Panc1 (cell line): ENCODE data around the gene TLCD2. TPM values are rescaled to one million over a fixed set of nuclear protein-coding genes. Genes with fewer than 3 reads are reported as not detected.

Experiments used
- ATAC-seq: fragments of 200-7000 bp; cut with Tn5 transposase; 2 replicates; pipeline ENCODE4 v1.9.1; 2020; ENCODE audit warnings: mild to moderate bottlenecking, moderate library complexity
- BruUV-seq: library from RNA; stranded (reverse); fragments of 400-500 nt; replicated peaks from 2 replicates; lab custom pipeline; 2021; lab: Mats Ljungman, UMichigan
- CTCF ChIA-PET: fragments of 300-600 bp; sonication (Branson Sonifier 250); formaldehyde crosslinking; loops from one replicate; lab custom pipeline; 2022; ENCODE audit warnings: antibody characterized with exemption; lab: Charles Lee
- POLR2A ChIA-PET: fragments of 300-600 bp; sonication (Branson Sonifier 250); formaldehyde crosslinking; loops from one replicate; lab custom pipeline; 2022; ENCODE audit warnings: antibody characterized with exemption; lab: Charles Lee
- DNase-seq: peaks from one replicate; pipeline ENCODE4 v3.0.0-alpha.2; 2010; ENCODE audit warnings: low read depth, low spot score
- H3K27ac ChIP-seq: 2 replicates; pipeline ENCODE4 v1.5.1; 2011; ENCODE audit warnings: mild to moderate bottlenecking, low read length, inconsistent platforms
- H3K27me3 ChIP-seq: fragments of 200-500 bp; sonication (Bioruptor generic); 2 replicates; pipeline ENCODE4 v1.6.0; 2014; ENCODE audit warnings: low read length, inconsistent platforms; ENCODE audit not compliant: control insufficient read depth, insufficient read depth
- H3K36me3 ChIP-seq: fragments of 200-500 bp; sonication (Bioruptor generic); 2 replicates; pipeline ENCODE4 v1.5.1; 2014; ENCODE audit warnings: inconsistent platforms, mild to moderate bottlenecking, low read length, moderate library complexity; ENCODE audit not compliant: control insufficient read depth, insufficient read depth
- H3K4me1 ChIP-seq: 2 replicates; pipeline ENCODE4 v1.5.1; 2011; ENCODE audit warnings: inconsistent platforms, mild to moderate bottlenecking, low read length, moderate library complexity; ENCODE audit not compliant: control insufficient read depth, insufficient read depth
- H3K4me3 ChIP-seq, 2 experiments: 2 replicates each; pipeline ENCODE4 v1.5.1; 2011 to 2012; ENCODE audit warnings: low read depth in 2 of 2, low read length in 2 of 2, mild to moderate bottlenecking in 2 of 2, inconsistent platforms in 1 of 2, moderate library complexity in 1 of 2
- H3K9me3 ChIP-seq: fragments of 200-500 bp; sonication (Bioruptor generic); 2 replicates; pipeline ENCODE4 v1.5.1; 2014; ENCODE audit warnings: low read depth, mild to moderate bottlenecking, inconsistent platforms, low read length, moderate library complexity; ENCODE audit not compliant: control insufficient read depth, insufficient read depth
- POLR2AphosphoS5 ChIP-seq: IDR thresholded peaks from 2 replicates; pipeline ENCODE4 v1.6.1; 2012; ENCODE audit warnings: mild to moderate bottlenecking, low read depth, low read length, moderate library complexity
- SIN3A ChIP-seq: IDR thresholded peaks from 2 replicates; pipeline ENCODE4 v1.6.1; 2012; ENCODE audit warnings: low read depth, mild to moderate bottlenecking, low read length, moderate library complexity, borderline replicate concordance; ENCODE audit not compliant: insufficient read depth
- TCF7L2 ChIP-seq: IDR thresholded peaks from 2 replicates; pipeline ENCODE4 v1.6.1; 2011; ENCODE audit warnings: mild to moderate bottlenecking, low read depth, low read length, inconsistent platforms
- in situ Hi-C: cut with HindIII; loops from 2 replicates; pipeline ENCODE4 v1.10.0; 2016; ENCODE audit warnings: low sequenced_read_pairs, low pct_unique_long_range_greater_than_20kb
- intact Hi-C: fragments of 100-400 bp; cut with micrococcal nuclease; formaldehyde crosslinking; loops from one replicate; pipeline ENCODE4 v1.10.0; 2022; ENCODE audit not compliant: unreplicated experiment
- total RNA-seq: library from RNA; stranded (reverse); gene quantifications from one replicate; pipeline ENCODE4 v1.2.1, GENCODE V29; 2021; ENCODE audit not compliant: unreplicated experiment
- TF ChIP-seq, protein P1 (sequence below), 2 experiments: IDR thresholded peaks; 2 replicates each; pipeline ENCODE4 v1.6.1; 2011 to 2012; ENCODE audit warnings: low read depth in 2 of 2, control low read depth in 1 of 2, low read length in 1 of 2, mild to moderate bottlenecking in 1 of 2, moderate library complexity in 1 of 2; ENCODE audit not compliant: insufficient read depth in 1 of 2
- TF ChIP-seq, protein P2 (sequence below): fragments of 450-650 bp; IDR thresholded peaks from 2 replicates; pipeline ENCODE4 v1.5.1; 2017; ENCODE audit warnings: mild to moderate bottlenecking

Gene TLCD2
- total RNA-seq, 1 experiment from 2014 or later, result 7.0 TPM

DNA sequence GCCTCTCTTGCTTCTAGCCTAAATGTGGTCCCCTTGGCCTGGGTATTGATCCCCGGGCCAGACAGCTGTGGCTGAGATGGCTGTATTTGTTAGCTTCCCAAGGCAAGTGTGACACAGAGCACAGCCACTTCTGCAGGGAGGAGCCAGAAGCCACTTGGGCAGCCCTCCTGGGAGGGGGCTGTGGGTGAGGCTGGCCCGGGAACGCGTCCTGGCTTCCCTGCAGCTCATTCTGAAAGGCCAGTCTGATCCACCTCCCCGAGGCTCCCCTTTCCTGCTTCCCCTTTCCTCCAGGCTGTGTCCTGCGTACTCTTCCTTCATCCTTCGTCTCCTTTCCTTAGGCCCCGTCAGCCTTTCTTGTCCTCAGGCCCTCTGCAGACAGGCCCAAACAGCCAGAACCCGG, 40.5 kb upstream of the TLCD2 start:
- POLR2A ChIA-PET, result interaction anchor here (0.6 kb wide), 1 partner anchor 19 kb away, joined by 3 read pairs; no protein-coding TSS in a partner anchor
- intact Hi-C loops, result no loop called here
- TF ChIP-seq TCF7L2 (no peak), SIN3A (no peak), POLR2AphosphoS5 (no peak)
- TF ChIP-seq, protein P1, sequence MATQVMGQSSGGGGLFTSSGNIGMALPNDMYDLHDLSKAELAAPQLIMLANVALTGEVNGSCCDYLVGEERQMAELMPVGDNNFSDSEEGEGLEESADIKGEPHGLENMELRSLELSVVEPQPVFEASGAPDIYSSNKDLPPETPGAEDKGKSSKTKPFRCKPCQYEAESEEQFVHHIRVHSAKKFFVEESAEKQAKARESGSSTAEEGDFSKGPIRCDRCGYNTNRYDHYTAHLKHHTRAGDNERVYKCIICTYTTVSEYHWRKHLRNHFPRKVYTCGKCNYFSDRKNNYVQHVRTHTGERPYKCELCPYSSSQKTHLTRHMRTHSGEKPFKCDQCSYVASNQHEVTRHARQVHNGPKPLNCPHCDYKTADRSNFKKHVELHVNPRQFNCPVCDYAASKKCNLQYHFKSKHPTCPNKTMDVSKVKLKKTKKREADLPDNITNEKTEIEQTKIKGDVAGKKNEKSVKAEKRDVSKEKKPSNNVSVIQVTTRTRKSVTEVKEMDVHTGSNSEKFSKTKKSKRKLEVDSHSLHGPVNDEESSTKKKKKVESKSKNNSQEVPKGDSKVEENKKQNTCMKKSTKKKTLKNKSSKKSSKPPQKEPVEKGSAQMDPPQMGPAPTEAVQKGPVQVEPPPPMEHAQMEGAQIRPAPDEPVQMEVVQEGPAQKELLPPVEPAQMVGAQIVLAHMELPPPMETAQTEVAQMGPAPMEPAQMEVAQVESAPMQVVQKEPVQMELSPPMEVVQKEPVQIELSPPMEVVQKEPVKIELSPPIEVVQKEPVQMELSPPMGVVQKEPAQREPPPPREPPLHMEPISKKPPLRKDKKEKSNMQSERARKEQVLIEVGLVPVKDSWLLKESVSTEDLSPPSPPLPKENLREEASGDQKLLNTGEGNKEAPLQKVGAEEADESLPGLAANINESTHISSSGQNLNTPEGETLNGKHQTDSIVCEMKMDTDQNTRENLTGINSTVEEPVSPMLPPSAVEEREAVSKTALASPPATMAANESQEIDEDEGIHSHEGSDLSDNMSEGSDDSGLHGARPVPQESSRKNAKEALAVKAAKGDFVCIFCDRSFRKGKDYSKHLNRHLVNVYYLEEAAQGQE (IDR thresholded peaks at IDR 0.05; ENCODE audit: insufficient read depth in 1 of 2, low read depth in 2 of 2, low read length in 1 of 2), result no peak
- TF ChIP-seq, protein P2, sequence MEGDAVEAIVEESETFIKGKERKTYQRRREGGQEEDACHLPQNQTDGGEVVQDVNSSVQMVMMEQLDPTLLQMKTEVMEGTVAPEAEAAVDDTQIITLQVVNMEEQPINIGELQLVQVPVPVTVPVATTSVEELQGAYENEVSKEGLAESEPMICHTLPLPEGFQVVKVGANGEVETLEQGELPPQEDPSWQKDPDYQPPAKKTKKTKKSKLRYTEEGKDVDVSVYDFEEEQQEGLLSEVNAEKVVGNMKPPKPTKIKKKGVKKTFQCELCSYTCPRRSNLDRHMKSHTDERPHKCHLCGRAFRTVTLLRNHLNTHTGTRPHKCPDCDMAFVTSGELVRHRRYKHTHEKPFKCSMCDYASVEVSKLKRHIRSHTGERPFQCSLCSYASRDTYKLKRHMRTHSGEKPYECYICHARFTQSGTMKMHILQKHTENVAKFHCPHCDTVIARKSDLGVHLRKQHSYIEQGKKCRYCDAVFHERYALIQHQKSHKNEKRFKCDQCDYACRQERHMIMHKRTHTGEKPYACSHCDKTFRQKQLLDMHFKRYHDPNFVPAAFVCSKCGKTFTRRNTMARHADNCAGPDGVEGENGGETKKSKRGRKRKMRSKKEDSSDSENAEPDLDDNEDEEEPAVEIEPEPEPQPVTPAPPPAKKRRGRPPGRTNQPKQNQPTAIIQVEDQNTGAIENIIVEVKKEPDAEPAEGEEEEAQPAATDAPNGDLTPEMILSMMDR, result no peak

DNA sequence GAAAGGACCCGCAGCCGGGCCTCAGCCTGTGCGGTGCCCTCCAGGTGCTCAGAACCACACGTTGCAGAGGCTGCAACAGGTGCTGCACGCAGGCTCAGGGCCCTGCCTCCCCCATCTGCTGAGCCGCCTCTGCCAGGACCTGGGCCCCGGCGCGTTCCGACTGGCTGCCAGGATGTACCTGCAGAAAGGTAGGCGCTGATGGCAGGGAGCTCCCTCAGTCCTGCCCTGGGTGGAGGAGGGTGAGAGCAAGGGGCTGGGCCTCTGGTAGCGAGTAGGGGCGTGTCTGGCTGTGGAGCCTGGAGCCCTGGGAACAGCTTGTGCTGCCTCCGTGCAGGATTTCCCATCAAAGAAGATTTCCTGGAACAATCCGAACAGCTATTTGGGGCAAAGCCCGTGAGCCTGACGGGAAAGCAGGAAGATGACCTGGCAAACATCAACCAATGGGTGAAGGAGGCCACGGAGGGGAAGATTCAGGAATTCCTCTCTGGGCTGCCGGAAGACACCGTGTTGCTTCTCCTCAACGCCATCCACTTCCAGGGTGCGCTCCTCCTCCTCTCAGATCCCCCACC, 36.9 kb upstream of the TLCD2 start:
- POLR2A ChIA-PET, result interaction anchor here (0.5 kb wide), 1 partner anchor 10 kb away, joined by 5 read pairs; no protein-coding TSS in a partner anchor
- CTCF ChIA-PET, result no interaction called here

More for the DNA sequence above, 40.5 kb upstream of the TLCD2 start:
- CTCF ChIA-PET, result interaction anchor here (0.6 kb wide), 1 partner anchor 29 kb away, joined by 5 read pairs; no protein-coding TSS in a partner anchor
- Histone ChIP-seq H3K27ac (no peak overlapping the region), H3K36me3 (no peaks in the 10 kb centered on the region), H3K27me3 (no peaks in the 10 kb centered on the region), H3K4me3 (no peak overlapping the region), H3K9me3 (no peaks in the 10 kb centered on the region), H3K4me1 (peaks cover 5% of the 10 kb centered on the region; the same call in 1 of the 2 replicates)
- ATAC-seq (no peak), DNase-seq (no peak)
- BruUV-seq, result no TSS peak
- in situ Hi-C loops, result no loop called here

More for the DNA sequence above, 36.9 kb upstream of the TLCD2 start:
- ATAC-seq, result no peak
- Histone ChIP-seq H3K4me3 (no peak overlapping the region), H3K4me1 (no peaks in the 10 kb centered on the region), H3K27me3 (no peaks in the 10 kb centered on the region), H3K27ac (no peak overlapping the region), H3K36me3 (no peaks in the 10 kb centered on the region), H3K9me3 (no peaks in the 10 kb centered on the region)
- no peak for DNase-seq
- intact Hi-C loops, result no loop called here
- in situ Hi-C loops, result no loop called here
- BruUV-seq, result no TSS peak
- no peak for TF ChIP-seq TCF7L2
- TF ChIP-seq SIN3A, result no peak
- TF ChIP-seq, protein P1 (IDR thresholded peaks at IDR 0.05; ENCODE audit: insufficient read depth in 1 of 2, low read depth in 2 of 2, low read length in 1 of 2), result no peak
- TF ChIP-seq, protein P2, result no peak
- no peak for TF ChIP-seq POLR2AphosphoS5
